ENCODE results near the gene ARHGEF28. TPM values are rescaled to one million over a fixed set of nuclear protein-coding genes. Genes with fewer than 3 reads are reported as not detected.

ARHGEF28 gene
- total RNA-seq, 2 experiments from 2014 or later = not detected

DNA sequence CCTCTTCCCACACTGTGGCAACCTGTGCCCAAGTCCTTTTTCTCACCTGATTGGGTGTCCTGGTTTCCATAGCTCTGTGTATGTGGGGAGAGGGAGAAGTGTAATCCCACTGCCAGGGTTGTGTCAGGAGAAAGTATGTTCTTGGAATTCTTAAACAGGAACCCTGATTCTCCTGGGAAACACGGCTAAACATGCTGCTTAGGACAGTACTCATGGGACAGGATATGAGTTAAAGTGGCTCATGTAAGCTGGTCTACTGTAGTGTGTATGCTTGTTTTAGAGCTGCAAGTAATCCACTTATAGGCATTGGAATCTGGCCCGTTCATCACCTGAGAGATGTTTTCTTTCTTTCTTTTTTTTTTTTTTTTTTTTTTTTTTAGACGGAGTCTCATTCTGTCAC is 23.9 kb downstream of the ARHGEF28 start:
- Histone ChIP-seq H3K4me1 (ENCODE audit: insufficient read depth, low read length, poor library complexity, severe bottlenecking) (no peaks in the 10 kb centered on the region), H3K79me2 (ENCODE audit: insufficient read depth, low read depth, low read length) (no peaks in the 10 kb centered on the region), H3K9me2 (ENCODE audit: insufficient read depth, low read length) (no peaks in the 10 kb centered on the region), H3K9me3 (ENCODE audit: low read length) (no peaks in the 10 kb centered on the region), H3K36me3 (ENCODE audit: insufficient read depth, low read length) (no peaks in the 10 kb centered on the region), H4K20me1 (ENCODE audit: insufficient read depth, low read length) (no peaks in the 10 kb centered on the region), H3K4me2 (ENCODE audit: low read length) (no peak overlapping the region), H2AFZ (ENCODE audit: low read length) (no peak overlapping the region), H3K4me3 (ENCODE audit: low read depth, low read length, poor library complexity, severe bottlenecking) (no peak overlapping the region), H3K27ac (ENCODE audit: low read depth, low read length, poor library complexity, severe bottlenecking) (no peak overlapping the region)
- ChIA-PET POLR2A (interaction anchor here (0.6 to 1.4 kb wide), 2 partner anchors 10 to 768 kb away, joined by 4 read pairs; no protein-coding TSS in a partner anchor), CTCF (ENCODE audit: unreplicated experiment) (no interaction called here)
- BruUV-seq (replicated peaks) = no TSS peak
- no peak for DNase-seq (ENCODE audit: low spot score)
- TF ChIP-seq EZH2phosphoT487 (IDR thresholded peaks at IDR 0.05; ENCODE audit: borderline replicate concordance, low read depth, low read length) = no peak
- TF ChIP-seq, protein P1, sequence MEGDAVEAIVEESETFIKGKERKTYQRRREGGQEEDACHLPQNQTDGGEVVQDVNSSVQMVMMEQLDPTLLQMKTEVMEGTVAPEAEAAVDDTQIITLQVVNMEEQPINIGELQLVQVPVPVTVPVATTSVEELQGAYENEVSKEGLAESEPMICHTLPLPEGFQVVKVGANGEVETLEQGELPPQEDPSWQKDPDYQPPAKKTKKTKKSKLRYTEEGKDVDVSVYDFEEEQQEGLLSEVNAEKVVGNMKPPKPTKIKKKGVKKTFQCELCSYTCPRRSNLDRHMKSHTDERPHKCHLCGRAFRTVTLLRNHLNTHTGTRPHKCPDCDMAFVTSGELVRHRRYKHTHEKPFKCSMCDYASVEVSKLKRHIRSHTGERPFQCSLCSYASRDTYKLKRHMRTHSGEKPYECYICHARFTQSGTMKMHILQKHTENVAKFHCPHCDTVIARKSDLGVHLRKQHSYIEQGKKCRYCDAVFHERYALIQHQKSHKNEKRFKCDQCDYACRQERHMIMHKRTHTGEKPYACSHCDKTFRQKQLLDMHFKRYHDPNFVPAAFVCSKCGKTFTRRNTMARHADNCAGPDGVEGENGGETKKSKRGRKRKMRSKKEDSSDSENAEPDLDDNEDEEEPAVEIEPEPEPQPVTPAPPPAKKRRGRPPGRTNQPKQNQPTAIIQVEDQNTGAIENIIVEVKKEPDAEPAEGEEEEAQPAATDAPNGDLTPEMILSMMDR (conservative IDR thresholded peaks at IDR 0.05; ENCODE audit: low read length) = no peak
- intact Hi-C loops (cut with micrococcal nuclease; ENCODE audit: unreplicated experiment) = no loop called here

DNA sequence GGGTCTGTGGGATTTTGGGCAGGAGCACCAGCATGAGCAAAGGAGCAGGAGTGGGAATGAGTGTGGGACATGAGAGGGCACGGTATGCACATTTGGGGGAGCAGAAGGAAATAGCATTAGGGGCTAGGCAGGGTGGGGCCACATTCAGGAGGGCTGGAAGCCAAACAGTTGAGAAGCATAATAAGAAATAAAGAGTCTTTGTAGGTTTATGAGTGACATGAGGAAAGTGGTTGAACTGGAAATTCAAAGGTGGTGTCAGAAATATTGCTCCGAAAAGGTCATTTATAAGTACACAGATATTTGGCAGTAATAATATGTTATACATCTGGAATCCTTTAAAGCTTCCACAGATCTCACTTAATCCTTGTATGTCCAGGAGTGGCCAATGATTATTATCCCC is 26.4 kb downstream of the ARHGEF28 start:
- TF ChIP-seq, protein P1 (conservative IDR thresholded peaks at IDR 0.05; ENCODE audit: low read length) = no peak
- no peak for TF ChIP-seq EZH2phosphoT487 (IDR thresholded peaks at IDR 0.05; ENCODE audit: borderline replicate concordance, low read depth, low read length)
- CTCF ChIA-PET (ENCODE audit: unreplicated experiment) = no interaction called here

DNA sequence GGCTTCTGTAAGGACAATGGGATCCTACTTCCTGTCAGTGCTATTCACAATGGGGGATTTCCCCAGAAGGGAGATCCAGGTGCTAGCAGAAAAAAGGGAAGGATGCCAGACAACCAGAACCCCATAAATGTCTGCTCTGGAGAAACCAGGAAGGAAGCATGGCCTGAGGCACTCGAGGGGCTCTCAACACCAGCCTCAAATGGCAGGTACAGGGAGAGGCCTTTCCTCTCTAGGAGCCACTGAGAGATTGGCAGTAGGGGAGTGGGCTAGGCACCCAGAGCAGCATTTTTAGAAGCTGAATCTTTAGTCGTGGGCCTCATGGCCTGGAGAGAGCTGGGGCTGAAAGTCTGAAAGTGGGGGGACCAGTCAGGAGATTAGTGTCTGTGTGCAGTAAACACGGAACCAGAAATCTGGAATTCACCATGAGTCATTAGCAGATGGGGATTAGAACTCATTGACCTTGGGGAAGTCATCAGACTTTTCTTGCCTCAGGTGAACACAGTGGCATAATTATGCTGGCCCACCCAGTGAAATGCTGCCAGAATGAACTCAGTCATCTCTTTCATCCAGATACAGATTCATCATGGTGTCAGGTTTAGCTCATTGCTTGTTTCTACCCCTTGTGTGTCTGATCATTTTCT is 28.3 kb downstream of the ARHGEF28 start:
- Histone ChIP-seq H3K9me3 (ENCODE audit: low read length) (no peaks in the 10 kb centered on the region), H3K4me3 (ENCODE audit: low read depth, low read length, poor library complexity, severe bottlenecking) (no peak overlapping the region), H3K4me1 (ENCODE audit: insufficient read depth, low read length, poor library complexity, severe bottlenecking) (no peaks in the 10 kb centered on the region), H3K9me2 (ENCODE audit: insufficient read depth, low read length) (no peaks in the 10 kb centered on the region), H3K79me2 (ENCODE audit: insufficient read depth, low read depth, low read length) (no peaks in the 10 kb centered on the region), H3K27ac (ENCODE audit: low read depth, low read length, poor library complexity, severe bottlenecking) (no peak overlapping the region), H3K36me3 (ENCODE audit: insufficient read depth, low read length) (no peaks in the 10 kb centered on the region), H3K4me2 (ENCODE audit: low read length) (no peak overlapping the region), H2AFZ (ENCODE audit: low read length) (no peak overlapping the region), H4K20me1 (ENCODE audit: insufficient read depth, low read length) (no peaks in the 10 kb centered on the region)
- ChIA-PET POLR2A (no interaction called here), CTCF (ENCODE audit: unreplicated experiment) (no interaction called here)
- no TSS peak for BruUV-seq (replicated peaks)
- intact Hi-C loops (cut with micrococcal nuclease; ENCODE audit: unreplicated experiment) = no loop called here
- no peak for DNase-seq (ENCODE audit: low spot score)
- no peak for TF ChIP-seq EZH2phosphoT487 (IDR thresholded peaks at IDR 0.05; ENCODE audit: borderline replicate concordance, low read depth, low read length)
- TF ChIP-seq, protein P1 (conservative IDR thresholded peaks at IDR 0.05; ENCODE audit: low read length) = no peak

More for the DNA sequence above, 26.4 kb downstream of the ARHGEF28 start:
- H3K9me3 ChIP-seq (ENCODE audit: low read length) = no peaks in the 10 kb centered on the region
- no peaks in the 10 kb centered on the region for H3K36me3 ChIP-seq (ENCODE audit: insufficient read depth, low read length)
- DNase-seq (ENCODE audit: low spot score) = no peak
- H3K27ac ChIP-seq (ENCODE audit: low read depth, low read length, poor library complexity, severe bottlenecking) = no peak overlapping the region
- H3K79me2 ChIP-seq (ENCODE audit: insufficient read depth, low read depth, low read length) = no peaks in the 10 kb centered on the region
- no peaks in the 10 kb centered on the region for H3K4me1 ChIP-seq (ENCODE audit: insufficient read depth, low read length, poor library complexity, severe bottlenecking)
- intact Hi-C loops (cut with micrococcal nuclease; ENCODE audit: unreplicated experiment) = no loop called here
- no peaks in the 10 kb centered on the region for H3K9me2 ChIP-seq (ENCODE audit: insufficient read depth, low read length)
- H3K4me2 ChIP-seq (ENCODE audit: low read length) = no peak overlapping the region
- BruUV-seq (replicated peaks) = no TSS peak
- H3K4me3 ChIP-seq (ENCODE audit: low read depth, low read length, poor library complexity, severe bottlenecking) = no peak overlapping the region
- H2AFZ ChIP-seq (ENCODE audit: low read length) = no peak overlapping the region
- POLR2A ChIA-PET = interaction anchor here (0.5 to 1.1 kb wide), 2 partner anchors 10 to 983 kb away, joined by 3 to 5 read pairs; no protein-coding TSS in a partner anchor
- no peaks in the 10 kb centered on the region for H4K20me1 ChIP-seq (ENCODE audit: insufficient read depth, low read length)

Data from OCI-LY7 (cell line).